Umbilical cord (tissue), 2 donors: Measurements from ENCODE around the gene UBE2J1. TPM values are rescaled to one million over a fixed set of nuclear protein-coding genes. Genes with fewer than 3 reads are reported as not detected.

Experiments
- DNase-seq: peaks from one replicate; pipeline ENCODE4 v3.0.0-alpha.2; 2015; ENCODE audit warnings: low spot score
- total RNA-seq: library from RNA; depleted of rRNA; stranded (reverse); fragments of >200 nt; gene quantifications from one replicate; pipeline ENCODE4 v1.2.3, GENCODE V29; 2014; ENCODE audit warnings: low replicate concordance; ENCODE audit not compliant: insufficient read depth

The UBE2J1 gene
- total RNA-seq, 1 donor from 2014 or later, result 42.6 TPM

DNA sequence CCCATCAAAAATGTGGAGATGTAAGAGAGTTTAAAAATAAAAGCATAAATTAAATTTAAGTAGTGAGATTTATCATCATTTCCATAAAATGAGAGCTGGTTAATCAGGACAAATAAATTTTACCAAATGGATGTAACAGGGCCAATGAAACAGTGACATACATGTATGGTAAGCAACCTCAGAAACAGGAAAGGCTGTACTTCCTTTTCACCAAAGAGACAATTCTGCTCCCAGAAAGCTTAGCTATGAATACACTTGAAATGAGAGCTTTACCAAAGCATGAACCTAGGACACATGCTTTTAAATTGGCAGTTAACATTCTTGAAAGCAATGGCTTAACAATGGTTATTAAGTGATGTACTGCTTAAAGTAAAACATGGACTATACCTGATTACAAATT is 12.1 kb upstream of the UBE2J1 start:
- no peak for DNase-seq

DNA sequence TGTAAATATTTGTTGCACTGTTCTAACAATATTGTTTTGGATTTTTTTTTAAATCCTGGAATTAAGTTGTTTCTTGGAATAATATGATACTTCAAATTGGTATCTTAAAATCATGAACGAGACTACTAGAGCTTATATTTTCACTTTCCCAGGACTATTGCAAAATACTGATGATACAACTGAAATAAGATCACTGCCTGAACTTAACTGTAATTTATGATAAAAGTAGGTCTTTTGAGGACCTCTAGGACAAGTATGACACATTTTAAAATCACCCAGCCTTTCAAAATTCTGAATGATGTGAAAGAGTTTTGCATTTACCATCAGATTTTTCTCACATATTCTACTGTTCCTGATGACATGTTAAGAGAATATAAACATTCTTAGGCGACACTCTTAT is 8.6 kb upstream of the UBE2J1 start:
- no peak for DNase-seq

DNA sequence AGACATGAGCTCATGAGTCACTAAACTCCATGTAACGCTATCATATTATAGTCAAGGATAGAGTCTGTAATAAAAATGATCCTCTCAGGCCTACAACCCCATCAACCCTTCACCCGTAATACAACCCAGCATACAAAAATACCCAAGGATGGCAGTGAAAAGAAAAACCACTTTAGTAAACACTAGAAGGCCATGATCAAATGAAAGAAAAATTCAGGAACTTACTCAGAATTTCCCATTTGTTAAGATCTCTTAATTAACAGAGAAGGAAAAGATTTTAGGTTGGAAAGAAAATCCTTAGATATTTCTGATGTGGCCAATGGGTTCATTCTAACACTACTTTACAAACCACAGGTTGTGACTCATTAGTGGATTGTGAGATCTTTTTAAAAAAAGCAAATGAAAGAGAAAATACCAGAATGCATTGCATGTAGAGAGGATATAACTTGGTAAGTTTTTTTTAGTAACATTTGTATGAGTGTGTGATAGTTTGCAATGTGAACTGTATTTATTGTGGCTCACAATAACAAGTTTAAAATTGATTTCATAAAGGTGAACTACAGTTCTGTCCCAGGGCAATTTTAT is 8.0 kb upstream of the UBE2J1 start:
- no peak for DNase-seq

DNA sequence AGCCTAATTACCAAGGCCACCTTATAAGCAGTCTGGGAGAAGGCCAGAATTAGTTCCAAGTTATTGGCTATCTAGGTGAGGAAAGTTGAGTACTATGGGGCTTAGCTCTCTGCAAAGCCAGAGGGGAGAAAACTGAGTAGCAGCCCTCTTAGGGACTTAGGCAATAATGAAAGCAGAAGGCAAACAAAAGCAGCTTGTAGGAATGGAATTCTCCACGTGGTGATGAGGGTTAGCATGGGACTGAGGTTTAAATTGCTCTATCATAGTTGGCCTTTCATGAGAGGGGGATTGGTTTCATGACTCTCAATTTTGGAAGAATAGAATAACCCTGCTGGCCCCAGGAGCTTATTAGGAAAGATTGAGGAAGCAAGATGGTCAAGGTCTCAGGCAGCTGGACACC is 7.0 kb upstream of the UBE2J1 start:
- DNase-seq, result no peak

DNA sequence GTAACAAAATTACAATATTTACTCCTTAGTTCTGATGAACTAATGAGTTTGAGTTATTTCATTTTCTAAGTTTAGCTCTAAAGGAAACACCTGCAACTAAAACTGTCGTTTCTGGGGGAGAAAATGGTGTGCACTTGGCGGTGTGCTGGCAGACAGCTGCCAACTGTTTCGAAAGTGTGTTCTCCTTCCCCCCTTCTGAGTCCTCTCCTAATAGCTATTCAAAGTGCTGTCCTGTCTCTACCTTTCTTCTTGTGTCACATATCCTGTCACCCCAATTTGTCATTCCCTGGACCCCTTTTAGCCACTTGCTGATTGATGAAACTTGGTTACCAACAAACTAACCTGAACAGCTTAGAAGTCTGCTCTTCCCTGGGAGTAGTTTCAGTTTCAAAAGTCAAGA is 4.9 kb upstream of the UBE2J1 start:
- DNase-seq, result no peak

DNA sequence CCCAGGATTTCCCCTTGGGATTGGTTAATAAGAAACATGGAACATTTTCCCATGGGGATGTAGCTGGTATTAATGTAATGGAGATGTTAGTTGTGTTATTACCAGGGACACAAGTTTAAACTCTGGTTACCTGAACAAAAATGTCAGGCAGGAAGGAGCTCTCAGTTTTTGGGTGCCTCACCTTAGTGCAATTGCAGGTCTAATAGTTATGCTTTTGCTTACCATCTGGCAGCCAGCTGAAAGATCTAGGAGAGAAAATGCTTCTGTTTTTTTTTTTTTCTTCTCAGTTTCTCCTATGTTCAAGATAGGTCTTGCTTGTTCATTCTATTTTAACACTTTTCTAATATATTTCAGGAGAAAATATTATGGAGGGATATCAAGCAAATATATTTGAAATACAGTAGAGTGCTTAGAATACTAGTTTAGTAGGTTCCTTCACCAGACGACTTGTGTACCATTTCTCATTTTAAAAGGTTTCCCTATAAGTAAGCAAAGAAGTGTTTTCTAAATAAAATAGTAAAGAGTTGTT is 4.2 kb upstream of the UBE2J1 start:
- DNase-seq, result no peak

DNA sequence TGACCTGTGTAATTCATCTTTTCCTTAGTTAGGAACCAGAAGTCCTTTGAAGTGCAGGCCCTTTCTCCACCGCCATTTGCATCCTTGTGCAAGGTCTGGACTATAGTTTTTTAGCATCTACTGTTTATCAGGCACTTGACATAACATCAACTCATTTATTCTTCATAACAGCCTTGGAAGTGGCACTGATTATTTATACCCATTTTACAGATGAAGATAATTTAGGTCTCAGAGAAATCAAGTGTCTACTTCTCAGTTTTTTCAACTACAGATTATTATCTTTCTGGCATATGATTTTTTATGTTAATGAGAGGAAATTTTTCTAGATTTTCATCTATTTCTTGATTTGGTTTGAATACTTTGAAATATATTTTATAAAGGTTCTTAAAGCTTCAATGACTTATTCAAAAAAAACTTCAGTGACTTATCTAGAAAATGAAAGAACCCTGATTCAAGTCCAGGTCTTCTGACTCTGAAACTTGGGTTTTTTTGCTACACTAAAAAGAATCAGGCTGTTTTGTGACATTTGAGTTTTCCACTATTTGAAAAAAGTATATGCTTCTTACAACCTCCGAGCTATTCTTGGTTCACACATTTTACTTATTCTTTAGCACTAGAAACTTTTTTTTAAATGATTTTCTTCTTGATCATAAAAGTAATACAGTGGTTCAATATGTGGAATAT is 3.1 kb upstream of the UBE2J1 start:
- DNase-seq, result no peak

DNA sequence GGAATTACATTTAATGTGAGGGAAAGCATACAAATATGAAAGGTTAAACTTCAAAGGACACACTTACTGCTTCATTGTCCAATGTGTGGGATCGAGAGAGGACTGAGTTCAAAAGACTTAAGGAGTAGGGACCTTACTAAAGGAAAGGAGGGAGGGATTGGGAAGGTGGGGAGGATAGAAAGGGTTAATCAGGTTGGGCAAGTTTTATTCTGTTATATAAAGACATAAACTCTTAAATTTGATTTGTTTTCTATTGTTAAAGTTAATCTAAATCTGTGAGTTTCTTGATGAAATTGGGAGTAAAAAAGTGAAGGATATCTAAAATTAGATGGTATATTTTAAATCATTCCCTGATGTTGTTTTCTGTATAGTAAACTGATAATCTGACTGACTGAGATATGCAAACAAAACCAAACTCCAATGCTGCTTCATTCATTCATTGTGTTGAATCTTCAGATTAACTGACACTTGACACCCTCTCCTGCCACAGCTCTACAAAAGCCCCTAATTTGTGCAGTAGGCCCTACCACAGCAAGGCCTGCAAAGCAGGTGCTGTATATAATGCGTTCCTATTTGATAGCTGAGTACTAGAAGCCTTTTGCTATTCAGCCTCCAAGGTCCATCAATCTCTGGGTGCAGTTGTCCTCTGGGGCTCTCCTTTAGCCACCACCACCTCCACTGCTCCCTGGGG is 1.3 kb upstream of the UBE2J1 start:
- DNase-seq, result no peak

DNA sequence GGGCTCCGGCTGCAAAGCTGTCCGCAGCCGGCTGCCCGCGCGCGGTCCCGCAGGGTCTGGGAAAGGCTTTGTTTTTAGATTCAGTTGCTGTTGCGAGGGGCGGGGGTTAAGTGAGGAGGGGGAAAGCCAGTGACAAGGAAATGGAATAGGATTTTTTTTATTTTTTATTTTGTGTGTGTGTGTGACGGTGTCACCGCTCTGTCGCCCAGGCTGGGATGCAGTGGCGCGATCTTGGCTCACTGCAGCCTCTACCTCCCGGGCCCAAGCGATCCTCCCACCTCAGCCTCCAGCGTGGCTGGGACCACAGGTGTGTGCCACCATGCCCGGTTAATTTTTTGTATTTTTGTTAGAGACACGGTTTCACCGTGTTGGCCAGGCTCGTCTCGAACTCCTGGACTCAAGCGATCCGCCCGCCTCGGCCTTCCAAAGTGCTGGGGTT is 615 bp upstream of the UBE2J1 start:
- DNase-seq, result no peak

DNA sequence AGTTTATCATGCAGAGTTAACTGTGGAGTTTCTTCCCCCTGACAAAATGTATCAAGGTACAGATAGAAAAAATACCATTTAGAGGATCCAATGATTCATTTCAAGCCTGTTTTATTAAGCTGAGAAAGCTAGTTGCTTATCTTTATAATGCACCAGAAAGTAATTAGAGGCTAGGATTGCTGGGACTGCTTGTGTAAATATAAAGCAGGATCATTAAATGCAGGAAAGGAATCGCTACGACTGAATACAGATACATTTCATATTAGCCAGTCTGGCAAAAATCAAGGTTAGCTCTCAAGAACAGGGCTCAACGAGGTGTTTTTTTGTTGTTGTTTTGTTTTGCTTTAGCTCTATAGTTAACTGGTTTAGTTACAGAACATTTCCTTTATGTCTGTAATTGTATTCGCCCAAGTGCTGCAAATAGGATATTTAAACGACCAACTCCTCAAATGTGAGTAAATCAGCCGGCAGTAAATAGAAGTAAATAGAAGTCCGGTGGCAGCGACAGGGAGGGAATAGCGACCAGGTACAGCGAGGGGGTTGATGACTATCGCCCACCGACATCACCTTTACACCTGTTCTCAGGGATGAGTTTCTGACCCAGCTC is 748 bp downstream of the UBE2J1 start:
- peak; percentile 47 for DNase-seq

DNA sequence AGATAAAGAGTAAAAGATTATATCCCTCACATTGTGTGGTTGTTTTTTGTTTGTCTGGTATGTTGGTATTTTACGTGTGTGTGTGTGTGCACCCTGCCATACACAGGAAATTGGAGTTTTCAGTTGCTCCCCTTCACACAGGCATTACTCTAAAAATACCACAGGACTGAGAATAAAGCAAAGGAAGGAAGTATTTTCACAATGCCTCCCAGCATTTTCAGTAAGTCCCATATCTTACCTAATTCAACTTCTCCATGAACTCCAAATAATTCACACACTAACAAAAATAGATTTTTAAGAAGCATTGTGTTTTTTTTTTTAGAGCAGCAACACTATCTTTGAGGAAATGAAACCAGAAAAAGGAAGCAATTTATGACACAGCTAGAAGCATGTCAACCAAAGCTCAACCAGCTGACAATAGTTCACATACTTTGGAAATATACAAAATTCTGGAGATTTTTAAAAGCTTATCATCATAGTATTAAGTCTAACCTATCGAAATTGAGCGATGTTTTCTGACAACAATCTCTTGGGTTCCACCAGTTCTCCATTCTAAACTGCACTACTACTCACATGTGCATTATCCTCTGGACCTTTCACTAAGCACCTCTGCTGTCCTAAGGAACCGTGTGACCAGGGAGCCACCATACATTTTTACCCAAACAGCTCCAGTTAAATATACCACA is 2.1 kb downstream of the UBE2J1 start:
- DNase-seq, result peak; percentile 42

DNA sequence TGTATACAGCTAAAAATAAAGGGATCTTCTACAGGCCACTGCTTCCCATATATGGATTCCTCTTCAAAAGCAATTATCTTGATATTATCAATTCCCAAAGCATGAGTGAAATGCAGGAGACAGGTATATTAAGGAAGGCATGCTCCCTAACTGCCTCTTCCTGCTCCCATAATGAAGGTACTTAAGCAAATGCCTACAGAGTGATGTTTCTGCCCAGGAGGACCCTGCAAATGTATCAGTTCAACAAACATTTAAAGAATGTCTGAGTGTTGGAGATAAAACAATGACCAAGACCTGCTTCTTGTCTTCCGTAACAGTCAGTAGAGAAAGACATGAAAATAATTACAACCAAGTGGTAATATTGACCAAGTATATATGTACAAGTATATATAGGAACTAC is 4.2 kb downstream of the UBE2J1 start:
- no peak for DNase-seq

DNA sequence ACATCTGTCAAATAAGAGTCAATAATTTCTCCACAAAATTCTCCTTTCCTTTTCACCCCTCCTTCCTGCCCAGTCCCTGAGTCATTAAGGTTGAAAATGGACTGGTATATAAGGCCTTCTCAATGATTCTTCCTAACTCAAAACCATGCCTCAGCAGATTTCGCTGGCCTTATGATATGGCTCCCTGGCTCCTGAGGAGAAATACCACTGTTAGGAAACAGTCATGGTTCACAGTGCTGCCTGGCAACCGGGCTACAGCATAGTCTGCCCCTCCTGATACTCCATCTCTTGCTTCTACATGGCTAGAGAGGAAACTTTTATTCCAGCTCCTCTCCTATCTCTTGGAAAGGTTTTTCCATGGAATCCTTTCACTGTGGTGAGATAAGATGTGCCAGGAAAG is 4.7 kb downstream of the UBE2J1 start:
- no peak for DNase-seq

DNA sequence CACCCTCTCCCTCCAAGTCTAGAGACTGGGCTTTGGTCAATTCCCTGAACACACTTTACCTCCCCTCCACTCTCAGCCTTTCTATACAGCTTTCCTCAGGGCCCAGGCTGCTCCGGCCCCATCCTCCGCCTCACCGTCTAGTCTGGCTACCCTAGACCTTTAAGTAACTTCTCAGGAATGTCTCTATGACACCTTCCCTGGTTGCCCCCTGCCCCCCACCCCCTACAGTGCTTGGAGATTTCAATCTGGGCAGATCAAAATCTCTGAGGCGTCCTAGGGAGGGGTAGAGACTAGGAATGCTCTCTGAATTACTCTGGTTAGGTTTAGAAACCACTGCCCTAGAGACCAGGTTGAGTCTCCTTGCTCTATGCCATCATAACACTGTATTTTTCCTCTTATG is 6.1 kb downstream of the UBE2J1 start:
- no peak for DNase-seq

DNA sequence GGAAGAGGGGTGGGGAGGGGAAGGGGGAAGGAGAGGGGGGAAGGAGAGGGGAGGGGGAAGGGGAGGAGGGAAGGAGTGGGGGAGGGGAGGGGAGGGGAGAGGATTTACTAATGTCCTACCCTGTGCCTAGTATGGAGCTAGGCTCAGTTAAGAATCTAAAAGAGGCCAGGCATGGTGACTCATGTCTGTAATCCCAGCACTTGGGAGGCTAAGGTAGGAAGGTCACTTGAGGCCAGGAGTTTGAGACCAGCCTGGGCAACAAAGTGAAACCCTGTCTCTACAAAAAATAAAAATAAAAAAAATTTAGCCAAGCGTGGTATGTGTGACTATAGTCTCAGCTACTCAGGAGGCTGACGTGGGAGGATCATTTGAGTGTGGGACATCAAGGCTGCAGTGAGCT is 13.0 kb downstream of the UBE2J1 start:
- DNase-seq, result no peak

DNA sequence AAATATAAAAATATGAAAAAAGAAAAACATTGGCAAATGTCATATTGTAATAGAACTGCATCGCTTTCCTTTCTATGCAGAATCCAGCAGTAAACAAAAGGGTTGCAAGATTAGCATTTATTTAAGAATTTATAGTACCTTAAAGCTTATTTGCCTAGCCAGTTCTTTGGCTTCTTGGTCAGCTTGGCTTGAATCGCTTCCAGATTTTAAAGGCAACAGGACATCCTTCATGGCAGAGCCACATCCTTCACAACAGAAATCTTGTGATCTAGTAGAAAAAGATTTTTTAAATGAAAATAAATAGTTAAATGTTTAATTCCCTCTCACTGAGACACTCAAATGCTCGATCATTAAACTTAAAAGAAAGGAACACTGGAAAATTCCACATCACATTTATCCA is 17.4 kb downstream of the UBE2J1 start:
- no peak for DNase-seq

DNA sequence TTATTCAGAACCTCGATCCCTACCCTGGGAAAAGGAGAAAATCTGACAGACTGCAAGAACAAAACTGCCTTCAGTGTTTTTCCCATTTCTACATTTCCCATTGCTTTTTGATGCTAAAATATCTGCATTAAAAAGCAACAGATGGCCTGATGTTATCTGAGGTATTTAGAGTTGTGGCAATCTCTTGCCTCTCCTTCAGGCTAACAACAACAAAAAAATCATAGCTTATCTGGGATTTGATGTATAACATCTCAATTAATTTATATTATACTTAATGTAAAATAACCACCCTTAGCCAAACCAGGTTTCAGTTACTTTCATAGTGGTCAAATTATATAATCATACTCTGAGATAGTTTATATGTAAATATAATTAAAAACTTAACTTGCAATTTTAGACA is 21.6 kb downstream of the UBE2J1 start:
- no peak for DNase-seq

DNA sequence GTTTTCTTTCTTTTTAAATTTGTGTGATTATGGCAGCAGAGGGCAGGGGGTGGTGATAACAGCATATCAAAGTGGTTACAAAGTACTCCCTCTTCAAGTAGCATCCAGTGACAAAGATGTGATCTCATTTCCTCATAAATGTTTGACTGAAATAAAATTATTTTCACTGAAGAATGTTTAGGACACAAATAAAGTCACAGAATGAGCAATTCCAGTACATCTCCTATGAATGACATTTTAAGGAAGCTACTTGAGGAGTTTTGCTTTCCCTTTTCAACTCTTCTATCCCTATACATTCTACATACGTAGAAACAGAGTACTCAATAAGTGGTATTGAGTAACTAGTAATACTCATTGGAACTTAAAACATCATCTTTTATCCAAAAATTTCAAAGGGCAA is 23.5 kb downstream of the UBE2J1 start:
- no peak for DNase-seq

DNA sequence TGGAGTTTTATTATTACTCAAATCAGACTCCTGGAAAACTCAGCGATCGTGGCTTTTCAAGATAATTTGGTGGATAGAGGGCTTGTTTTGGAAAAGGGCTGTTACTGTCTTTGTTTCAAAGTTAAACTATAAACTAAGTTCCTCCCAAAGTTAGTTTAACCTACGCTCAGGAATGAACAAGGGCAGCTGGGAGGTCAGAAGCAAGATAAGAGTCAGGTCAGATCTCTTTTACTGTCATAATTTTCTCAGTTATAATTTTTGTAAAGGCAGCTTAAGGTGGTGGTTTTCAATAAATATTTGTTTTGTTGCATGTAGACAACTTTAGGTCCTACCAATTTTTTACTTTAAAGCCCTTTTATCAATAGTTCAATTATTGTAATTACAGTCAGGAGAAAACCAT is 28.2 kb downstream of the UBE2J1 start:
- DNase-seq, result no peak

DNA sequence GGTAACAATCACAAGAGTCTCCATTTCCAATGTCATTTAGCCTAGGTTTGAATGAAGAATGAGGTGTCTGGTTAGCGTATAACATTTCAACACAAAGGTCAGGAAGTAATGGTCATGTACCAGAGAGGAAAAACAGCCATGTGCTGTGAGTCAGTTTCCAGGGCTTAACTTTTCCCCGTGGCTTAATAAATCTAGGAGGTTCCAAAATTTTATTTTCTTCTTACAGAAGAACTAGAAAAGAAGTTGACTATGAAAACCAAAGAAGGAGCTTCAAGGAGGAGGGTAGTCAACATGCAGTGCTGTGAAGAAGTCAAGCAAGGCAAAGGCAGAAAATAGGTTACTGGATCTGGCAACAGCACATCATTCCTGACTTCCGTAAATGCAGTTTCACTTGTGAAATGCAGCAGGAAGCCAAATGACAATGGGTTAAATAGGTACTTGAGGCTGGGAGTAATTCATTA is 29.0 kb downstream of the UBE2J1 start:
- no peak for DNase-seq

DNA sequence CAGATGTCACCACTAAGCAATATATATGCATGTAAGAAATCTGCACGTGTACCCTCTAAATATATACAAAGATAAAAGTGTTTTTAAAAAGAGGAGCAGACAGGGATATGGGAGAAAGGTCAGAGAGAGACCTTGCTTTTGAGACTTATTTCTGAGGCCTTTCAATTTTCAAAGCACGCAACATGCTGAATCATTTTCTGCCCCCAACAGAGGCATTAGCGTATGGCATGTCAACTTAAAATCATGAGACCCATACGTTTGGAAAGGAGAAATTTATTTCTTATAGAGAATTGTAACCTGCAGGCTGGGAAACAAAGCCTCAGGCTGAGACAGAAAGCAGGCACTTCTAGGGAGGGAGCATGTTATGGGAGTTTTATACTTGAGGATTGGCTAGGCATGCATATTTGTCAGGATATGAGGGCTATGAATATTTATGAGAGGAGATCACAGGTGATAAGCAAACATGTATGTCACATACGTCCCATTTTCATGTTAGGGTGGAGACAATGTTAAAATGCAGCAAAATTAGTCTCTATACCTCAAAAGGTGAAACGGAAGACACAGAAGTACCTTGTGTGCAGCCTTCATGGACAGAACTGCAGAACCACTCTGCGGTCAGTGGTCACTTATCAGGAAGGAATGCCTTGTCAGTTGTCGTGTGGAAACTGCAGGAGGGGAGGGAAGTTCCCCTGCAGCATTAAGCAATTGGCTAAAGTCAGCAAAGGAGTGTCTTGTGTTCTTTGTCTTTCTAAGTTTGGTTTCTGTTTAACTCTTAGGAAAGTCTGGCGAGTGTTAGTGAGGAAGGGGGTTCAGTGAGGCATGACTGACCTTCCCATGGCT is 31.2 kb downstream of the UBE2J1 start:
- peak; percentile 14 for DNase-seq
